Left renal pelvis (tissue), 4 donors: ENCODE measurements around the gene PPARD. TPM values are rescaled to one million over a fixed set of nuclear protein-coding genes. Genes with fewer than 3 reads are reported as not detected.
"Not testable (repeated sequence)": the region's sequence is repeated elsewhere in the genome, so short reads cannot be mapped to it uniquely, and the experiment has no call there.

Source experiments
- DNase-seq, 4 donors: peaks; one replicate each; pipeline ENCODE4 v3.0.0-alpha.2; 2013; ENCODE audit warnings: low read depth in 4 of 4, low spot score in 3 of 4
- polyA plus RNA-seq, 4 donors: library from polyadenylated mRNA; unstranded; fragments of 120-200 nt; gene quantifications; one replicate each; pipeline ENCODE4 v1.2.1, GENCODE V29; 2013; ENCODE audit not compliant: insufficient read length in 4 of 4

The PPARD gene
- polyA plus RNA-seq, 4 donors = 21.0 to 26.4 (median 23.3) TPM

DNA sequence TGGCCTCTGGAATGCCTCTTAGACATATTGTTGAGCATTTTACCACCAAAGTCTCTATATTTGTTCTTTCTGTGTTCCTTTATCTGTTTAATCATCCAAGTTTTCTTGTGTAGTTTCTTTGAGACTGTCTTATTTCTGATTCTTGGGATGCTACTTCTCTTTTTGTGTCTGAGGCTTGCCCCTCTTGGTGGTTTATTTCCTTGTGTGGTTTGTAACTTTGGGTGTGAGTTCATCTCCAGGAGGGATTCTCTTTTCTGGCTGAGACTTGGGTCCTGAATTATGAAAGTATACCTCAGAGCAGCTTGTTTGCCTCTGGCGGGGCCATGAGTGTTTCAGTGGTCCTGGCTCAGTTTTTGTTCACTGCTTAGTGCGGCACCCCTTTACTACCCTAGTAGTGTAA, 33.9 kb downstream of the PPARD start:
- DNase-seq = no peak

DNA sequence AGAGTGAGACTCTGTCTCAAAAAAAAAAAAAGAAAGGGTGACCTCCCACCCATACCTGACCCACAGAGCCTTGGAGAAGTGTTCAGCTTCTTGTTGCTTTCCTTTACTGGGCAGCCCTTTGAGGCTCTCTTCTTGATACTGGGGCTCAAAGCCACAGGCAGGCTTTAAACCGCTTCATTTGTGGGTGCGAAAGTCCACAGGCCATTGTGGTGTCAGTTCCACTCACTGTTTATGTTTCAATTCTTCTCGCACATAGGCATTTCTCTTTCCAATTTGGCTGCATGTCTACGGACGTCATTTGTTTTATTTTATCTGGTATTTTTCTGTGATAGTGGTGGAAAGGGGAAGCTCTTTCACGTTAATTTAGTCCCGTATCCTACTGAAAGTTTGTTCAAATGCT, 34.6 kb downstream of the PPARD start:
- DNase-seq = no peak

DNA sequence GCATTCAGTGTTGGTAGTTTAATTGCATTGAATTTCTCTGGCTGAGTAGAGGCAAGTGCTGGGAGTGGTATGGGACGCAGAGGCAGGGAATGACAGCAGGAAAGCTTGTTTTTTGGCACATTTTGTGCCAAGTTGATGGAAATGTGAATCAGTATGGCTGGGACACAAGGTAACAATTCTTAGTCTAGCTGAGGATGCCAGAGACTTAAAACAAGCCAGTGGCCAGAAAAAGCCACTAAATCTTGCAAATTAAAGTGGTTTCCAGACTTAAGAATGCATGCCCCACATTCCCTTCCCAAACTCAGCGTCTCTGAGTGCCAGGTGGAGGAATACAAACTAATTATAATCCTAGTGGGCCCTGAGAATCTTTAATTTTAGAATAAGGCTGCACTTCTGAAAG, 35.9 kb downstream of the PPARD start:
- no peak for DNase-seq

DNA sequence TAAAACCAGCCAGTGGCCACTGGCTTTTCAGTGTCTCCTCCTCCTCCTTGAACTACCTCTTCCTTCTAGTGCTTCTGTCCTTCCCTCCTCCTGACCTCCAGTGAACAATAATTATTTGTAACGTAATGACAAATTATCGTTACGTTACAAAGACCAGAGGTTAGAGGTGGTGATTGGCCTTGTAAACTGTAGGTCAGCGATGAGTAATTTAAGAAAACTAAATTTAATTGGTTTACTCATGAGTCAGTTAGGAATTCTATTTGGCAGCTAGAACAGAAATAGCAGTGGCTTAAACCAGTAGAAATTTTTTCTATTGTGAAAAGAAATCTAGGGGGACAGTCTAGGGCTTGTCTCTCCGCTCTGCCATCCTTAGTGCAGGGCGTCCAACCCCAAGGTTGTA, 38.8 kb downstream of the PPARD start:
- no peak for DNase-seq

DNA sequence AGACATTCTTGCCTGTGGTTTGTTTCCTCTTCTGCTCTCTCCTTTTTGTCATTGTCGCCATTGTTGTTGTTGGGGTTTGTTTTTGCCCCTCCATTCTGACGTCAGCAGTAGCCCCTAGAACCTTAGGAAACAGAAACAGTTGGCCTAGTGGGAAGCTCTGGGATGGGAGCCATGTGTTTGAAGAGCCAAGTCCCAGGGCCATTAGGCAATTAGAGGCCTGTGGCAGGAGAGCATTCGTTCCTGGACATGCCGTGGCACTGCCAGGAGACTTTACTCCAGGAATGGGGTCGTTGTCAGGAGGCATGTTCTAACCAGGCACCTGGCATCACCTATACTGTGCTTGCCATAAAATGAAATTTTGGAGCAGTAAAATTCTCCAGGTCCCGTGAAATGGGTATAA, 39.7 kb downstream of the PPARD start:
- DNase-seq = no peak

DNA sequence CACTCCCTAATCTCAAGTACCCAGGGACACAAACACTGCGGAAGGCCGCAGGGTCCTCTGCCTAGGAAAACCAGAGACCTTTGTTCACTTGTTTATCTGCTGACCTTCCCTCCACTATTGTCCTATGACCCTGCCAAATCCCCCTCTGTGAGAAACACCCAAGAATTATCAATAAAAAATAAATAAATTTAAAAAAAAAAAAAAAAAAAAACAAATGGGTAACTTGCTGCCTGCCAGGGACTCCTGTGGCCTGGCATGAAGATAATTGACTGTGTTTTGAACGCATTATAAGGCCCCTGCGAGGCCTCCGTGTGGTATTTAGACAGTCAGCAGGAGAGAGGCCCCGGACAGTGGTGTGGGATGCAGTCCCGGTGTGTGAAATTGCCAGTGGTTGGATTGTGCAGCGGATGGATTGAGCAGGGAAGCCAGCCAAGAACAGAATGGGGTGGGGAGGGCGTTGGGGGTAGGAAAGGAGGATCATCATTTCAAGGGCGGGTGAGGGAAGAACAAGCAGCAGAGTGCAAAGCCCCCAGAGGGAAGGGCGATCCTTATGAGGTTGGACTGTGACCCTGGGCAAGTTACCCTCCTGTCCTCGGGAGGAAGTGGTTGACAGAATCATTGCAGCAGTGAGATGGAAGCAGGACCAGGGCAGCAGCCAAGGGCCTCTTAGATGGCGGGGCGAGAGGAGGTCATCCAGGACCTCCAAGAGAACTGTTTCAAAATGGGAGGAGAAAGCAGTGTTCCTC, 43.3 kb downstream of the PPARD start:
- no peak for DNase-seq

DNA sequence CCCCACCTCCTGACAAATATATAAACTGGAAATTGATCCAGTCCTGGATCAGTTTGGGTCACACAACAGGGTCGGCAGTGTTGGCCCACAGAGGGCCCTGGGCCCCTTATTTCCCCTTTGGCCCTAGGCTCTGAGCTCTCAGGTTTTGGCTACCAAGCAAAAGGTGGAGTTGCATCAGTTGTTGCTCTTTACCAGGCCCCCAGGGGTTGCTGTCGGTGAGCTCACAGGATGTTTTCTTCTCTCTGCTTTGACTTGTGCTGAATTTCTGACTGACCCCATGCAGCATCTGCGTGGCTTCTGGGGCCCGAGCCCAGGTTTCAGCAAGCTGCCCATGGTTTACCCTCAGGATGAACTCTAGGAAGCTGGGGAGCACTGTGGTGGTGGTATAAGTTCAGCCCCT, 44.6 kb downstream of the PPARD start:
- DNase-seq = no peak

DNA sequence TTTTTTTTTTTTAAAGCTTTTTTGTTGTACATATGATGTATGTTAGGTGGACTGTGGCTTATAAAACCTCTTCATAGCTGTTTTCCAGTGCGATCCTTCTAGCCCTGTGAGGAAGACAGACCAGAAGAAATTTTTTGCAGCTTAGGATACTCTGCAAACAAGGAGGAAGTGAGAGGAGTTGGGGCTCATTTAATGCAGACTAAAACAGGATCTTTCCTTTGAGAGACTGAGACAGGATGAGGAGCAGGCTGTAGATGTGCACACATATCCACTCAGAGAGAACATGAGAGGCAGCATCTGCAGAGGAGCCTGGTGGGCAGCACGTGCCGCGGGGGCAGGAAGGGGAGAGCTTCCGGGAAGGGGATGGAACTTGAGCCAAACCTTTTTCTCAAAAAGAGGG, 45.7 kb downstream of the PPARD start:
- no peak for DNase-seq

- no peak for DNase-seq
These were observed 46.5 kb downstream of the PPARD start for GRCh38 chr6:35388772-35389352.

DNA sequence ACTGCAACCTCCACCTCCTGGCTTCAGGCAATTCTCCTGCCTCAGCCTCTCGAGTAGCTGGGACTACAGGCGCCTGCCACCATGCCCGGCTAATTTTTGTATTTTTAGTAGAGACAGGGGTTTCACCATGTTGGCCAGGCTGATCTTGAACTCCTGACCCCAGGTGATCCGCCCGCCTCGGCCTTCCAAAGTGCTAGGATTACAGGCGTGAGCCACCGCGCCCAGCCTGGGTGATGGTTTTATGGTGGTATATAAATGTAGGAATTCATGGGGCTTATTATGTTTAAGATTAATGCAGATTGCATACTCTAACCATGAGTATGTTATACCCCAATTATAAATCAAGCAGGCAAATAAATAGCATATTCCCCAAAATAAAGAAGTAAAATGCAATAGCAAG, 47.0 kb downstream of the PPARD start:
- not testable (repeated sequence) for DNase-seq

- DNase-seq = no peak
These were observed 49.0 kb downstream of the PPARD start for GRCh38 chr6:35391240-35391968.

DNA sequence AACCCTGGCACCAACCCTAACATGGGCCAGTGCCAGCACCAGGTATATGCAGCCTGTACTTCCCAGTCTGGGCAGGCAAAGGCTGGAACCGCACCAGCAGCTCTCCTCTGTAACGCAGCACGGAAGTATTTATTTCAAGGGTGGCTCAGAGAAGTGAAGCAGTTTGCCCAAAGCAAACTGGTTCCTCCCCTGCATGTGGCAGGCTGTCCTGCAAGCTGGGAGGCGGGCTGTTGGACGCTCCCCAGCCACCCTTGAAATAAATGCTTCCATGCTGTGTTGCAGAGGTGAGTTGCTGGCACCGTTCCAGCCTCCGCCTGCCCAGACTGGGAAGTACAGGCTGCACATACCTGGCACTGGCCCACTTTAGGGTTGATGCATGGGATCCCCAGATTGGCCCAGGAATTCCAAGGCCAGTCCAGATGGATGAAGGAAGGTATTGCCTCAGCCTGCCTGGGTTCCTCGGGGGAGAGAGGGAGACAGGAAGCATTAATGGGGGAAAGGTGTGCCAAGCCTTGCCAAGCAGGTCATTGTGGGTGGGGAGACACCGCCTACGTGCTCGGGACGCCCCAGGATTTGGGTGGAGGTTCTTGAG, 49.8 kb downstream of the PPARD start:
- no peak for DNase-seq

GRCh38 chr6:35392773-35393672, 50.7 kb downstream of the PPARD start:
- no peak for DNase-seq

DNA sequence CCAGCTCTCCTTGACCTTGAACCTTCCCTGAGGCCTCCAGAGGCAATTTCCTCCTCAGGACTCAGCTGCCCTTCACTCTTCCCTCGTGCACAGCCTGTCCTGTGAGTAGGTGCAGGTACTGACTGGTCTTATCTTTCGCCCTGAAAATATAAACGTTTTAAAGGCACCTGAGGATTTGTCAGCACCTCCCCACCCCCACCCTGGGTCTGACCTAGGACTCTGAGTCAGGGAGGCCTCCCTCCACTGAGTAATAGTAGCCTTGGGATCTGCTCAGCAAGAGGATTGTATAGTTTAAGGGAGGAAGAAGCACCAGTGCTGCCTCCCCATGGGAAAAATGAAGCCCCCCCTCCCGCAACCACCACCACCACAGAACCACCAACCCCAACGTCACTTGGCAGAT, 54.6 kb downstream of the PPARD start:
- DNase-seq = no peak

- no peak for DNase-seq
These were observed 55.6 kb downstream of the PPARD start for GRCh38 chr6:35397806-35398418.

- no peak for DNase-seq
These were observed 56.2 kb downstream of the PPARD start for GRCh38 chr6:35398526-35398925.

- DNase-seq = no peak
These were observed 57.8 kb downstream of the PPARD start for GRCh38 chr6:35400111-35400510.

DNA sequence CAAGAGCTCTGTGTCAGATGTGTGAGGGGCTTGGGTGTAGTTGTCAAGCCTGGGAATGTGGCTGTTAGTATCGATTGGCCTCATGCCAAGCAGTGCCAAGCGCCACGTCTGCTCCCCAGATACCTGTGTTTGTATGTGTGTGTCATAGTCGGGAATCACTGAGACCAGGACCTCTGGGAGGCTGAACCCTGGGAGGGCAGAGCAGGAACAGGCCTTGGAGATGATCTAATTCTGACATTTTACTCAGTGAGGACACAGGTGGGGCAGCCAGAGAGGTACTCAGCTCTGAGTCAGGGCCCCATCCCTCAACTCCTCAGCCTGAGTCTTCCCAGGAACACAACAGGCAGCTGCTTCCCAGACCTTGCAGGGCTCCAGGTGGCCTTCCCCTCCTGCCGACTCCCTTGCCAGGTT, 58.5 kb downstream of the PPARD start:
- no peak for DNase-seq

DNA sequence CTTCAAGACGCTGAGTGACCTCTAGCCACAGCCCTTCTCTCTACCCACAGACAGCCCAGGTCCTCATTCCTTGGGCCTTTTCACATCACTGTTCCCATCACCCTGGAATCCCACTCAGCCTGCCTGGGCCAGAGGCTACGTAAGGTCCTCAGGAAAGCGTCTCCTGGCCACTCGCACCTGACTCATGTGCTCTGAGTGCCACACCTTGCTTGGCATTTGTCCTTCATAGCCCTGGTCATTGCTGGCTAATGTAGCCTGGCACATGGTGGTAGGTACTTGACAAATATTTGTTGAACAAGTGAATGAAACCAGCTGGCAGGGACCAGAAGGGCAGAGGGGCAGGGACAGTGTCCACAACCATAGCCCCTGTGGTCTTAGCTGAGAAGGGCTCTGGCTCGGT, 59.2 kb downstream of the PPARD start:
- no peak for DNase-seq
